ENCODE results near the gene SYT15B. TPM values are rescaled to one million over a fixed set of nuclear protein-coding genes. Genes with fewer than 3 reads are reported as not detected.
"Not testable (repeated sequence)": the region's sequence is repeated elsewhere in the genome, so short reads cannot be mapped to it uniquely, and the experiment has no call there.

The SYT15B gene
- not detected for total RNA-seq

DNA sequence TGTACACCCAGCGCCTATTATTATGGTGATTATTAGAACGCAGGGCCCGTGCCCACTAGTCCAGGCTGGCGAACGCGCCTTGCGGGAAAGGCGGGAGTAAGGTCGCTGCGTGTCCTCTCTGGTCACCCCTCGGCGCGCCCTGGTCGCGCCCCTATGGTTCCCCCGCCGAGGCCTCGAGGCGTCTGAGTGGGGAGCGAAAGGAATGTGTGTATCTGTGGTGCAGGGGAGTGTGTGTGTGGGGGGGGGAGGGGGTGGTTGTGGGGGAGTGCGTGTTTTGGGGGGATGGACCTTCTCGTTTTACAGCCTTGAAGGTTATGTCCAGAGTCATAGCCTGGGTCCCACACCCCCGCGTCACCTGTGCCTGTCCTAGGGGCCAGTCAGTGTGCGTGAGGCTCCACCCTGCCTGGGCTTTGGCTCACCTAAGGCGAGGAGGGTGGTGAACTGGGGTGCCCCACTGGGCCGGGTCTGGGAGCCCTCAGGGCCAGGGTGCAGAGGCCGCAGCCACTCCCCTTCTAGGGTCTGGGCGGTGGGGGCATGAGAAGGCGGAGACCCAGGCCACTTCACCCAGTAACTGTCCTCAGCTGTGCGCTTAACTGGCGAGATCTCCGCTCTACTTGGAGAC, at the start of gene SYT15B:
TSS of gene SYT15B (minus strand) at position 39 of the 622 bp plus-strand sequence. CDS start 952 bp downstream, outside the sequence.
- not testable (repeated sequence) for DNase-seq (ENCODE audit: low spot score in 2 of 2); FAIRE-seq

DNA sequence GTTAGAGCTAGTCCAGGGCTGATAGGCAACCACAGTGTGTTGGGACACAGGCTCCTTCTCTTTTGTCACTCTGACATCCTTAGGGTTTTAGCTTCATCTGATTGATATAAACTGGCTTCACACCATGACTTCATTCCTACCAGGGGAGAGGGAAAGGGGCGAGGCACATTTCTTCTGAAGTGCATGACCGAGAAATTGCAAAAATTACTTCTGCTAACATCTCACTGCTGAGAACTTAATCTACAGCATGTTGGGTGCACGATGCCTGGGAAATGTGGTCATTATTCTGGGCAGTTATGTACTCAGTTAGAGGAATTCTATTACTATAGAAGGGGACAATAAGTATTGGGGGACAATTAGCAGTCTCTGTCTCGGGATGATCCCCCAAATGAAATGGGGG, 16.2 kb upstream of the SYT15B start:
- DNase-seq (ENCODE audit: low spot score in 2 of 2); FAIRE-seq: not testable (repeated sequence)

DNA sequence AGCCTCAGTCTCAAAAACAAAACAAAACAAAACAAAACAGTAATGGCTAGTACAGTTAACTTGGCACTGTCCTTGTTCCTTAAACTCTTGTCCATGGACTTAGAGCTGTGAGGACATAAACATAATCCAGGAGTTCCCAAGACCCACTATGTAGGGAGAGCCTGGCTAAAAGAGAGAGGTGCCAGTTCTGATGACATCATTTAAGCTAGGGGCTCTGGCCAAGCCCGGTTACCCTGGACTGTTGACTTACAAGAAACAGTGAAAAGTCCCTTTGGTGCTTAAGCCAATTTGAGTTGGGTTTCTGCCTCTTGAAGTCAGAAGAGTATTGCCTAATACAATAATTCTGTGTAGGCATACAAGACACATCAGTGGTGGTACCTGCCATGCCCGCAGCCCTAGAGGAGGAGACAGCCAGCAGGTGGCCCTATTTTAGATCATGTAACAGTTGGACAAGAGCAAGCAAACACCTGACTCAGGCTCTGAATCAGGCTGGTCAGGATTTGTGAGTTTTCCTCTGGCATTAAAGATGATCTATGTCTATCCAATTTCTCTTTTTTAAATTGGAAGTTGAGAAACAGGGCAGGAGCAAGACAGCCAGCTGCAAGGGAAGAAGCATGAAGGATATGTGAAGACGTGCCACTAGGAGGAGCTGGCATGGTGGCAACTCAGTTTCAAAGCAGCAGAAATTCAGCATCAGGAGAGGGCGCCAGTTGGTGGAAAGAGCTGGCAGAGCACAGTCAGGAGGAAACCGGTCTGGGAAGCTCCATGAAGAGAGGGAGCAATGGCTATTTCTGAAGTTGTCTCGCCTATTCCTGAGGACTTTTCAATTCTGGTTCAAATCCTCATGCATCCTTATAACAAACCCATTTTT, 12.2 kb upstream of the SYT15B start:
- FAIRE-seq; DNase-seq (ENCODE audit: low spot score in 2 of 2): not testable (repeated sequence)

GRCh38 chr10:47770745-47771144, 7.4 kb upstream of the SYT15B start:
- not testable (repeated sequence) for DNase-seq (ENCODE audit: low spot score in 2 of 2); FAIRE-seq

GRCh38 chr10:47768578-47769115, 5.3 kb upstream of the SYT15B start:
- FAIRE-seq = not testable (repeated sequence)
- peak in 1 of 2 donors; percentile 0 for DNase-seq (ENCODE audit: low spot score in 2 of 2)

- DNase-seq (ENCODE audit: low spot score in 2 of 2); FAIRE-seq: not testable (repeated sequence)
These were observed 4.7 kb upstream of the SYT15B start for GRCh38 chr10:47768085-47768484.

DNA sequence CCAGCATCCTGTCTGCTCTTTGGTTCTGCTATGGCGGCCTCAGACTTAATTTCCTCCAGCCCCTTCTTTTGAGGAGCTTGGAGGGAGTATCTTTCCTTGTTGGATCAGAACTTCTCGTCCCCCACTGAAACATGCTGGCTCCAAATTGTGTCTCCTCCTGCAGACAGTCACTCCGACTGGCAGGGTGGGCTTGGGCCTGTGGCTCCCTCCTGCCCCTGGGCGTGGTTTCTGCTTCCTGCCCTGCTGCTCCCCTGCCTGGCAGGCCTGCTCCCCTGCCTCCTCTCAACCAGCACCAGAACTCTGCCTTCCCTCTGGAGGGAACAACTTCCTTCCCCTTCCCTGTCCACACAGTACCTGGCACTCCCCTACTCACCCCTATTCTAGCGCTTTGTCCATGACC, 3.8 kb upstream of the SYT15B start:
- not testable (repeated sequence) for FAIRE-seq; DNase-seq (ENCODE audit: low spot score in 2 of 2)

DNA sequence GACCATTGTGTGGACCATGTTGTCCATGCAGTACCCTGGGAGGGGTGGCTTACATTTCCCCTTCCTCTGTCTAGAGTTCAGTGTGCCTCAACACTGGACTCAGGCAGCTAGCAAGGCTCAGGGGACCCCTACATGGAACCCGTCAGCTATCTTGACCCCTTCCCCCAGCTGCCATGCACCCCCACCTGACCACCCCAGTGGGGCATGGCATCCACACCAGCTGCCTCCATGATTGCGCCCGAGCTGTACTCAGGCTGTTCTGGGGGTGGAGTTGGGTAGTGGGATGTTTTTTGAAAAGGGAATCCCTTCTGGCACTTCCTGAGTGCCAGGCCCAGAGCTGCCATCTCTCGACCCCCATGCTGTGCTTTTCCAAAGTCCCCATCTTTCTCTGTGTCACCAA, 1.8 kb upstream of the SYT15B start:
- DNase-seq (ENCODE audit: low spot score in 2 of 2); FAIRE-seq: not testable (repeated sequence)

- FAIRE-seq; DNase-seq (ENCODE audit: low spot score in 2 of 2): not testable (repeated sequence)
These were observed 478 bp downstream of the SYT15B start for GRCh38 chr10:47762674-47763553.

GRCh38 chr10:47758855-47759254, 4.5 kb downstream of the SYT15B start:
- FAIRE-seq; DNase-seq (ENCODE audit: low spot score in 2 of 2): not testable (repeated sequence)

- not testable (repeated sequence) for FAIRE-seq; DNase-seq (ENCODE audit: low spot score in 2 of 2)
These were observed 7.2 kb downstream of the SYT15B start for GRCh38 chr10:47756169-47756568.

- FAIRE-seq; DNase-seq (ENCODE audit: low spot score in 2 of 2): not testable (repeated sequence)
These were observed 9.5 kb downstream of the SYT15B start for GRCh38 chr10:47753871-47754270.

GRCh38 chr10:47753176-47753575, 10.2 kb downstream of the SYT15B start:
- not testable (repeated sequence) for FAIRE-seq; DNase-seq (ENCODE audit: low spot score in 2 of 2)

- DNase-seq (ENCODE audit: low spot score in 2 of 2); FAIRE-seq: not testable (repeated sequence)
These were observed 11.6 kb downstream of the SYT15B start for GRCh38 chr10:47751821-47752220.

GRCh38 chr10:47750360-47750759, 13.0 kb downstream of the SYT15B start:
- FAIRE-seq; DNase-seq (ENCODE audit: low spot score in 2 of 2): not testable (repeated sequence)

DNA sequence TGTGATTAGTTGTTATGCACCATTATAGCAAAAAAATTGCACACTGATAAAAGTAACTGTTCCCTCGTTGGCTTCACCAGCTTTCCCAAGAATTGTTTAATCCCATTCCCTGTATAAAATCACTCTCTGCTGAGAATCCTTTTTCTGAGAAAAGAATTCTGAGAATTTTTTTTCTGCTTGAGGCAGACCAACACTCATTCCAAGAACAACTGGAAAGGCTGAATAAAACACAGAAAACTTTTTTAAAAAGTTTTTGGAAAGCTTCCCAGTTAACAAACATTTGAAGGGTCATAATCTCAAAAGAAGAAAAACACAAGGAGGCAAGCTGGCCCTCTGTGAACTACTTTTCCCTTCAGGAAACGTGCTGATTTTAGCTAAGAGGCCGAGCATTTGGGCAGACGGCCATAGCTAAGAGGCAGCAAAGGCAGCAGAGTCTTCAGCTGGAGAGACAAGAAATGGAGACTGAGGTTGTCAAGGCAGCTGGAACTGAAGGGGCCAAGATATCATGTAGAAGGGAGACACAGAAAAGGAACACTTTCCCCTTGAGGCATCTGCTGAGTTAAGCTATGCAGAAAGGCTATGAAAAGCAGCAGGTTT, 16.5 kb downstream of the SYT15B start:
- not testable (repeated sequence) for DNase-seq (ENCODE audit: low spot score in 2 of 2); FAIRE-seq

DNA sequence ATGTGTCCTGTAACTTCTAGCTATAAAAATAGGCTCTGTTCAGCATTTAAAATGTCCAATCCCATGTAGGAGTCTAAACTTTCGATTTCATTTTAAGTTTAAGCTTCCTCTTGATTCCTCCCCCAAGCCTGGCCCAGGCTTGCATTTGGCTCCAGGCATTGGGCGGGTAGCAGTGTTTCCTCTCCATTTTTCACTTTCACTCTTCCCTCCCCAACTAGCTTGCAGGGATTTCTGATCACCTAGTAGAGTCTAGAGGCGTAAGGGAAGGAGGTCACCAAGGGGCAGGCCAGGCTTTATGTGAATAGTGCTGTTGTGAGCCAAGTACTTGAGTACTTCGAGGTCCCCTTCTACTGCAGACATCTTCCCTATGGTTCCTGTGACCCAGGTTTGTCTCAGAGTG, 18.5 kb downstream of the SYT15B start:
- FAIRE-seq; DNase-seq (ENCODE audit: low spot score in 2 of 2): not testable (repeated sequence)

DNA sequence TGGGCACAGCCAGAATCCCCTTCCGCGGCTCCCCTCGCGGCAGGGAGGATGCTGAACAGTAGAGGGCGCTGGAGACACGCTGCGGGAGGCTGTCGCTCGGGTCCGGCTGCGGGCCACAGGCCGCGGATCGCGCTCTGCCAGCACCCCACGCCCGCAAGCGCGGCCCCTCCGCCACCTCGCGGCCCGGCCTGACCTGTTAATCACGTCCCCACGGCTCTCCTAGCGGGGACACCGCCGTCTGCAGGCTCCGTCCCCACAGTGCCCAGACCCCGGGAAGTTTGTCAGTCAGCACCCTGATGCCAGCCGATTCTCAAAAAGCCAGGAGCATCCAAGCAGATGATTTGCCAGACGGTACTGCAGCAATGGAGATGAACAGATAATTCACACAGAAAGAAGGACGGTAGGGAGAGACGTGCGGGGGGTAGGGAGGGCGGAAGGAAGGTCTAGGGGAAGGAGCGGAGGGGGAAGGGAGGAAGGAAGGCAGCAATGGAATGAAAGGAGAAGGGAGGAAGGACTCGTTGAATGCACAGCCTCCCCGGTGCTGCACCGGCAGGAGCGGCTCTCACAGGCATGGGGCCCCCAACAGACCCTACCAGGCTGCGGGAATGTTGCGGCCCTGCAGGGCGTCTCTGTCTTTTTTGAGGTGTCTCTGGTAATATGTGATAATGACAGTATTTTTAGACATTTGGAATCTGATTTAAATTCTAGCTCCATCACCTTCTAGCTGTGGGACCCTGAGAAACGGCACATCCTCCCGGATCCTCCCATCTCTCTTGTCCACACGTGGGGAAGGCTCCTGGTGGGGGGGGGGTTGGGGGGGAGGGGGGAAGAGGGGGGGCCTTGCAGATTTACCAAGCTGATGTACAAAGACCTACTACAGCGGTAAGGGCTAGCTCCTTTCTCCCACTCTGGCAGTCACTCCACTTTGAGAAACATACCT, 19.5 kb downstream of the SYT15B start:
- not testable (repeated sequence) for FAIRE-seq; DNase-seq (ENCODE audit: low spot score in 2 of 2)
